ENCODE data around the gene PBX3.

PBX3 gene

GRCh38 chr9:125972012-125972729, 225.0 kb downstream of the PBX3 start:
- TF ChIP-seq CTCF (IDR thresholded peaks at IDR 0.05; ENCODE audit: low read depth, low read length) = no peak
- in situ Hi-C loops (cut with HindIII; ENCODE audit: low sequenced_read_pairs) = no loop called here
- no peak overlapping the region for H3K4me3 ChIP-seq (ENCODE audit: low read depth, low read length)
- DNase-seq (ENCODE audit: low read depth, low spot score) = no peak

GRCh38 chr9:125973547-125973946, 226.4 kb downstream of the PBX3 start:
- no peak overlapping the region for H3K4me3 ChIP-seq (ENCODE audit: low read depth, low read length)
- no peak for TF ChIP-seq CTCF (IDR thresholded peaks at IDR 0.05; ENCODE audit: low read depth, low read length)
- in situ Hi-C loops (cut with HindIII; ENCODE audit: low sequenced_read_pairs) = no loop called here
- no peak for DNase-seq (ENCODE audit: low read depth, low spot score)

GRCh38 chr9:125974705-125975104, 227.5 kb downstream of the PBX3 start:
- TF ChIP-seq CTCF (IDR thresholded peaks at IDR 0.05; ENCODE audit: low read depth, low read length) = no peak
- no peak for DNase-seq (ENCODE audit: low read depth, low spot score)
- in situ Hi-C loops (cut with HindIII; ENCODE audit: low sequenced_read_pairs) = no loop called here
- H3K4me3 ChIP-seq (ENCODE audit: low read depth, low read length) = no peak overlapping the region

- no peak for TF ChIP-seq CTCF (IDR thresholded peaks at IDR 0.05; ENCODE audit: low read depth, low read length)
- H3K4me3 ChIP-seq (ENCODE audit: low read depth, low read length) = no peak overlapping the region
- in situ Hi-C loops (cut with HindIII; ENCODE audit: low sequenced_read_pairs) = no loop called here
- DNase-seq (ENCODE audit: low read depth, low spot score) = no peak
Observed at GRCh38 chr9:125977223-125977622, 230.1 kb downstream of the PBX3 start.

GRCh38 chr9:125979383-125979782, 232.2 kb downstream of the PBX3 start:
- no peak overlapping the region for H3K4me3 ChIP-seq (ENCODE audit: low read depth, low read length)
- no peak for DNase-seq (ENCODE audit: low read depth, low spot score)
- in situ Hi-C loops (cut with HindIII; ENCODE audit: low sequenced_read_pairs) = no loop called here
- no peak for TF ChIP-seq CTCF (IDR thresholded peaks at IDR 0.05; ENCODE audit: low read depth, low read length)

GRCh38 chr9:125982798-125983406, 235.7 kb downstream of the PBX3 start:
- in situ Hi-C loops (cut with HindIII; ENCODE audit: low sequenced_read_pairs) = no loop called here
- DNase-seq (ENCODE audit: low read depth, low spot score) = no peak
- no peak for TF ChIP-seq CTCF (IDR thresholded peaks at IDR 0.05; ENCODE audit: low read depth, low read length)
- H3K4me3 ChIP-seq (ENCODE audit: low read depth, low read length) = no peak overlapping the region
